GM12892 (cell line): ENCODE results near the gene LRG1.

ENCODE experiments used
- POLR2AphosphoS5 ChIP-seq: IDR thresholded peaks from 2 replicates; pipeline ENCODE4 v1.6.1; 2011; ENCODE audit warnings: low read depth, low read length, control low read depth
- TAF1 ChIP-seq: IDR thresholded peaks from 2 replicates; pipeline ENCODE4 v1.6.1; 2011; ENCODE audit warnings: low read depth, mild to moderate bottlenecking, control low read depth, low read length, borderline replicate concordance

DNA sequence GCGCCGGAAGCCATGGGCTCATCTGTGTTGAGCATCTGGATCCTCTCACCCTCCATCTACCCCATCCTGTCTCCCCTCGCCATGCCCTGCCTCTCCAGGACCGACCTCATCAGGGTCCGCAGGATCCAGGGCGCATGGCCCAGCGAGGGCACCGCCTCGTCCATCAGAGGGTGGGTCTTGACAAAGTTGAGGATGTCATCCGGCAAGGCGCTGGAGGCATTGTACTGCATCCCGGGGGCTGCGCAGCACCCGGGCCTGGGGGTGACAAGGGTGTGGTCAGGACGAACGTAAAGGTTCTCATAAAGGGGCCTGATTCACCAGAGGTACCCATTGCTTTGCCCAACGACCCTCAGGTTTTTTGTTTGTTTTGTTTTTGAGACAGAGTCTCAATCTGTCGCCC is 10.2 kb upstream of the LRG1 start:
- TF ChIP-seq POLR2AphosphoS5 (no peak), TAF1 (no peak)
